Thyroid gland (tissue), 4 donors: ENCODE data around the gene FOXN3. TPM values are rescaled to one million over a fixed set of nuclear protein-coding genes. Genes with fewer than 3 reads are reported as not detected.

Experiments used
- DNase-seq, 2 donors: peaks; one replicate each; pipeline ENCODE4 v3.0.0-alpha.2; 2019
- H3K27ac ChIP-seq, 3 donors: fragments of 200-600 bp; sonication (generic); 1 replicate in 2 of 3; 2 replicates in 1 of 3; pipeline ENCODE4 v1.5.1; 2016 to 2019; ENCODE audit warnings: mild to moderate bottlenecking in 1 of 3, moderate library complexity in 1 of 3
- H3K27me3 ChIP-seq: fragments of 200-600 bp; sonication (generic); one replicate; pipeline ENCODE4 v1.5.1; 2019
- H3K36me3 ChIP-seq, 2 donors: fragments of 200-600 bp; sonication (generic); one replicate each; pipeline ENCODE4 v1.5.1; 2016 to 2019
- H3K4me1 ChIP-seq, 2 donors: fragments of 200-600 bp; sonication (generic); one replicate each; pipeline ENCODE4 v1.5.1; 2017 to 2019
- H3K4me3 ChIP-seq, 3 donors: fragments of 200-600 bp; sonication (generic); replicated peaks in 1 of 3; 1 replicate in 2 of 3; 2 replicates in 1 of 3; pipeline ENCODE4 v1.5.1; 2016; ENCODE audit warnings: mild to moderate bottlenecking in 1 of 3
- H3K9me3 ChIP-seq: fragments of 200-600 bp; sonication (generic); one replicate; pipeline ENCODE4 v1.5.1; 2017
- POLR2A ChIP-seq, 2 donors: fragments of 450-650 bp; IDR thresholded peaks; one replicate each; pipeline ENCODE4 v1.6.1; 2017; ENCODE audit warnings: antibody characterized with exemption in 2 of 2, mild to moderate bottlenecking in 2 of 2, moderate library complexity in 1 of 2
- WGBS, 2 donors: methylation state at CpG; one replicate each; pipeline ENCODE4 v1.1.5; 2017; 5-methylcytosine and 5-hydroxymethylcytosine counted together
- intact Hi-C: fragments of 100-400 bp; cut with DNase I; formaldehyde crosslinking; loops from one replicate; pipeline ENCODE4 v1.15.1; 2023
- total RNA-seq, 4 donors: library from RNA; depleted of rRNA; stranded (reverse); fragments of >200 nt; gene quantifications; one replicate each; pipeline ENCODE4 v1.2.3, GENCODE V29; 2016
- TF ChIP-seq, protein P1 (sequence below), 6 experiments: fragments of 200-600 bp in 3 of 6; fragments of 450-650 bp in 3 of 6; sonication (generic) in 3 of 6; IDR thresholded peaks; one replicate each; pipeline ENCODE4 v1.5.1; 2016 to 2019; ENCODE audit warnings: antibody characterized with exemption in 6 of 6, mild to moderate bottlenecking in 2 of 6, inconsistent platforms in 1 of 6, moderate library complexity in 1 of 6

Gene FOXN3
- total RNA-seq, 4 donors from 2014 or later, result 38.7 to 70.1 (median 43.1) TPM

DNA sequence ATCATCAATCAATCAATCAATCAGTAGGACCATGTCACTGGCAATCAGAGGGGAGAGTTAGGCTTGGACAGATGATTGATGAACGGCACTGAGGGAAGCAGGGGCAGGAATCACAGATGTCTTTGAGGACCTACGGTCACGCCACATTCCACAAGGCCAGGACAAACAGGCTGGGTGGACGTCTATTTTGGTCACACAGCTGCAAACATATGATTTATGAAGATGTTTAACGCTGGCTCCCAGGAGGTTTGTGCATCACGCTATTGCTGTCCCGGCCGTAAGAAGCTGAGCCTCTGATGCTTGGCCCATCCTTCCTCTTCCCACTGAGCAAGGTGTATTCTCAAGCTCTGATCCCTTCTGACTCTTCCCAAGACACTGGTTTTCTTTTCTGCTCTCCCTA, 160.8 kb downstream of the FOXN3 start:
- no peaks in the 10 kb centered on the region for H3K27me3 ChIP-seq
- H3K4me3 ChIP-seq, result no peak overlapping the region
- 80% methylated on average over 8 of the region's 8 CpGs for WGBS, 2 donors
- H3K4me1 ChIP-seq, result no peaks in the 10 kb centered on the region
- intact Hi-C loops, result no loop called here
- TF ChIP-seq, protein P1, sequence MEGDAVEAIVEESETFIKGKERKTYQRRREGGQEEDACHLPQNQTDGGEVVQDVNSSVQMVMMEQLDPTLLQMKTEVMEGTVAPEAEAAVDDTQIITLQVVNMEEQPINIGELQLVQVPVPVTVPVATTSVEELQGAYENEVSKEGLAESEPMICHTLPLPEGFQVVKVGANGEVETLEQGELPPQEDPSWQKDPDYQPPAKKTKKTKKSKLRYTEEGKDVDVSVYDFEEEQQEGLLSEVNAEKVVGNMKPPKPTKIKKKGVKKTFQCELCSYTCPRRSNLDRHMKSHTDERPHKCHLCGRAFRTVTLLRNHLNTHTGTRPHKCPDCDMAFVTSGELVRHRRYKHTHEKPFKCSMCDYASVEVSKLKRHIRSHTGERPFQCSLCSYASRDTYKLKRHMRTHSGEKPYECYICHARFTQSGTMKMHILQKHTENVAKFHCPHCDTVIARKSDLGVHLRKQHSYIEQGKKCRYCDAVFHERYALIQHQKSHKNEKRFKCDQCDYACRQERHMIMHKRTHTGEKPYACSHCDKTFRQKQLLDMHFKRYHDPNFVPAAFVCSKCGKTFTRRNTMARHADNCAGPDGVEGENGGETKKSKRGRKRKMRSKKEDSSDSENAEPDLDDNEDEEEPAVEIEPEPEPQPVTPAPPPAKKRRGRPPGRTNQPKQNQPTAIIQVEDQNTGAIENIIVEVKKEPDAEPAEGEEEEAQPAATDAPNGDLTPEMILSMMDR (IDR thresholded peaks at IDR 0.05), result no peak
- no peak for TF ChIP-seq POLR2A (IDR thresholded peaks at IDR 0.05)
- no peaks in the 10 kb centered on the region for H3K36me3 ChIP-seq
- no peak for DNase-seq
- H3K27ac ChIP-seq, result no peak overlapping the region
- no peaks in the 10 kb centered on the region for H3K9me3 ChIP-seq

DNA sequence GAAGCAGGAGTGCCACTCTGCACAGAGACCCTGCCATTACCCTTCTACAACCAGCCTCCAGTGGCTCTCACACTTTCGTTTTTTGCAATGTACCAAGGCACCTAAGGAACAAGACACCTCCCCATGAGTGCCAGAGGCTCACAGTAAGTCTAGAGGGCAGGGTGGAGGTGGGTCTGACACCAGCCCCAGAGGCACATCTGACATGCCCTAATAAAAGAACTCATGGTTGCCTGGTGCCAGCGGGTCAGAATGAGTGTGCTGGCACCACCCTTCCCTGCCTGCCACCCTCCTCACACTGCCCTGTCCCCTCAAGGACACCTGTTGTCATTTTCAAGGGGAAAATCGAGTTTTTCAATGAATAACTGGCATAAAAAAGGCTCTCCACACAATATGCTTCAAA, 161.2 kb downstream of the FOXN3 start:
- 78 to 100% methylated on average over 2 to 3 of the region's 3 CpGs for WGBS, 2 donors
- TF ChIP-seq, protein P1 (IDR thresholded peaks at IDR 0.05), result no peak
- TF ChIP-seq POLR2A (IDR thresholded peaks at IDR 0.05), result no peak
- no peaks in the 10 kb centered on the region for H3K4me1 ChIP-seq
- H3K27me3 ChIP-seq, result no peaks in the 10 kb centered on the region
- H3K36me3 ChIP-seq, result no peaks in the 10 kb centered on the region
- no peaks in the 10 kb centered on the region for H3K9me3 ChIP-seq
- intact Hi-C loops, result no loop called here
- H3K4me3 ChIP-seq, result no peak overlapping the region
- no peak for DNase-seq
- H3K27ac ChIP-seq, result no peak overlapping the region

- Histone ChIP-seq H3K4me1 (peaks cover under 1 to 3% of the 10 kb centered on the region in 2 donors), H3K27me3 (no peaks in the 10 kb centered on the region), H3K4me3 (no peak overlapping the region), H3K36me3 (no peaks in the 10 kb centered on the region), H3K27ac (no peak overlapping the region), H3K9me3 (no peaks in the 10 kb centered on the region)
- 98 to 99% methylated on average over 9 of the region's 9 CpGs for WGBS, 2 donors
- no peak for DNase-seq
- intact Hi-C loops, result no loop called here
- TF ChIP-seq, protein P1 (IDR thresholded peaks at IDR 0.05), result no peak
- TF ChIP-seq POLR2A (IDR thresholded peaks at IDR 0.05), result no peak
Observed at GRCh38 chr14:89255012-89255411, 162.0 kb downstream of the FOXN3 start.

DNA sequence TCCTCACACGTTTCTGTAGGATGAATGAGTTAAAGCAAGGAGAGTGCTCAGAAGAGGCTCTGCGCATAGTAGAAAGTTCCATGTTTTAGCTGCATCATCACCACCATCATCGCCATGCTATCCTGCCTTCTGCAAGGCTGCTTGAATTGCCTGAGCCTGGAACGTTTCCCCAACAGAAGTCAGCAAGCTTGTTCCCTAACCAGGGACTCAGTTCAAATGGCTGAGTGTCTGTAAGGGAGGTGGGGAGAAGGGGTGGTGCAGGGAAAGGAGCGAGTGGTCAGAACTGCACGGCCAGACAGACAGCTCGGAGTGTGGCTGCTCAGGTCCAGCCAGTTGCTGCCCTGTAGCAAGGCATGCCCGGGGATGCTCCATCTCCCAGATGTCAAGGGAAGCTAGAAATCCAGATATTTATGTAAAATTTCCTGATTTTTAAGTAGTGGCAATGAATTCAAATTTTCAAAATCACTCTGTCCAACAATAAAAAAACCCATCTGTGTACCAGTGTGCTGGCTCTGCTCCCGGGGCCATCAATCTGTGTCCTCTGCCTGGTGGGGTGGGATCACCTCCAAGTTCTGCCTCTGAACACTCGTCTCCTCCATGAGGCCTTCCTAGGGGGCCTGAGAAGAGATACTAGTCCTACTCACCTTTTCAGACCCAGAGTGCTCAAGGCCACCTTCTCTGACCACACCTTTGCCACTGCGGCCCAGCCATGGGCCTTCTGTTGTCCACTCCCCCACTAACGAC, 162.7 kb downstream of the FOXN3 start:
- Histone ChIP-seq H3K9me3 (no peaks in the 10 kb centered on the region), H3K36me3 (no peaks in the 10 kb centered on the region), H3K4me3 (no peak overlapping the region), H3K4me1 (peaks cover 7 to 10% of the 10 kb centered on the region in 2 donors), H3K27ac (no peak overlapping the region), H3K27me3 (no peaks in the 10 kb centered on the region)
- intact Hi-C loops, result no loop called here
- no peak for DNase-seq
- 94 to 95% methylated on average over 12 of the region's 12 CpGs for WGBS, 2 donors
- no peak for TF ChIP-seq POLR2A (IDR thresholded peaks at IDR 0.05)
- TF ChIP-seq, protein P1 (IDR thresholded peaks at IDR 0.05), result no peak

DNA sequence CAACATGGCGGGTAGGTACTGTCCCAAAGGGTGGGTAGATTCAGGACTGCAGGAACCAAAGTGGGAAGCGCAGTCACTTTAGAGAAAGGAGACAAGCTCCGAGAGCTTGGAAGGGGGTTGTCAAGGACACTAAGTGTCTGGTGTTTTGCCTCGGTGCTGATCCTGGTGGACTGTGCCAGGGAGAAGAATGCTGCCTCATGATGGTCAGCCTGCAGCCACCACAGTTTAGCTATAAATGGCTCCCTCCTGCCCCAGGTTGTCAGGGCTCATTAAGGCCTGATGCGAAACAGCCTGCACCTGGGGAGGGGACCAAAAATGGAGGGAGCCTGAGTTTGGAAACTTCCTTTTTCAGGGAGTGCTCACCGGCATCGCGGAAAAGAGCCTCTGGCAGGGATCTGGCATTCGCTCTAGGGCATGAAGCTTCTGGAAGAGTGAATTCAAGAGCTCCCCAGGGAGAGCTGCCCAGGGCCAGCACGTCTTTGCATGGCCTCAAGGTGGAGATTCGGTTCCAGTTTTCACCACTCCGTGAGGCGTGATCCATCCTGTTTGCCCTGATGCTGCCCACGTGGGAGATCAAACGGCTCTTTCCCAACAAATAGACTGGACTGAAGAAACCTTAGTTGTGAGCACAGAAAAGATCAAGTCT, 164.0 kb downstream of the FOXN3 start:
- H3K27me3 ChIP-seq, result no peaks in the 10 kb centered on the region
- TF ChIP-seq, protein P1 (IDR thresholded peaks at IDR 0.05), result peak in 3 of 6 experiments; percentile 20 to 45 (median 33)
- no peak for TF ChIP-seq POLR2A (IDR thresholded peaks at IDR 0.05)
- no peaks in the 10 kb centered on the region for H3K36me3 ChIP-seq
- 62 to 81% methylated on average over 15 of the region's 15 CpGs for WGBS, 2 donors
- intact Hi-C loops, result no loop called here
- H3K4me1 ChIP-seq, result peaks cover 18 to 21% of the 10 kb centered on the region in 2 donors
- no peaks in the 10 kb centered on the region for H3K9me3 ChIP-seq
- no peak overlapping the region for H3K27ac ChIP-seq
- no peak overlapping the region for H3K4me3 ChIP-seq
- peak; percentile 42 to 58 for DNase-seq
